ENCODE data around the gene PIM1.
A peak's percentile ranks its signal among the peaks of the same experiment; 100 is the strongest.
"Not testable (repeated sequence)": the region's sequence is repeated elsewhere in the genome, so short reads cannot be mapped to it uniquely, and the experiment has no call there.

The PIM1 gene

DNA sequence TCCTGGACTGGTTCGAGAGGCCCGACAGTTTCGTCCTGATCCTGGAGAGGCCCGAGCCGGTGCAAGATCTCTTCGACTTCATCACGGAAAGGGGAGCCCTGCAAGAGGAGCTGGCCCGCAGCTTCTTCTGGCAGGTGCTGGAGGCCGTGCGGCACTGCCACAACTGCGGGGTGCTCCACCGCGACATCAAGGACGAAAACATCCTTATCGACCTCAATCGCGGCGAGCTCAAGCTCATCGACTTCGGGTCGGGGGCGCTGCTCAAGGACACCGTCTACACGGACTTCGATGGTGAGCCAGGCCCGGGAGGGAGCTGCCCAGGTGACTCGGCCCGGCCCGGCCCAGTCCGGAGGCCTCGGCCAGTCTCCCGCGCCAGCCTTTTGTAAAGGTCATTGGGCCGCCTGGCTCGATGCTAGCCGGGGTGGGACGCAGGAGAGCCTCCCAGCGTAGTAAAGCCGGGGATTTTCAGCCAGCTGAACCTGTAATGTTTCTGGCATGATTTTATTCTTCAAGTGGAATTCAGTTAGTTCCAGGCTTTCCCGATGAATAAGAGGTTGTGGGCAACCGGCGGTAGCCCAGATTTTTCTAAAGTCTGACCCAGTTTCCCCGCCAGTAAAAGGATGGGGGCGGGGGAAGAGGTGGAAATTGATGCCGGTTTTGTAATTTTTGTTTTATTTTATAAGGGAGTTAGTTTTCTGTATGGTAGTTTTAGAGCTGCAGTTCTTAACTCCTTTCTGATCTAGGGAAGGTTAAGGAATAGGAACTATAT lies 1.4 kb downstream of the PIM1 start:
- peak; percentile 13 for DNase-seq (ENCODE audit: low spot score)

DNA sequence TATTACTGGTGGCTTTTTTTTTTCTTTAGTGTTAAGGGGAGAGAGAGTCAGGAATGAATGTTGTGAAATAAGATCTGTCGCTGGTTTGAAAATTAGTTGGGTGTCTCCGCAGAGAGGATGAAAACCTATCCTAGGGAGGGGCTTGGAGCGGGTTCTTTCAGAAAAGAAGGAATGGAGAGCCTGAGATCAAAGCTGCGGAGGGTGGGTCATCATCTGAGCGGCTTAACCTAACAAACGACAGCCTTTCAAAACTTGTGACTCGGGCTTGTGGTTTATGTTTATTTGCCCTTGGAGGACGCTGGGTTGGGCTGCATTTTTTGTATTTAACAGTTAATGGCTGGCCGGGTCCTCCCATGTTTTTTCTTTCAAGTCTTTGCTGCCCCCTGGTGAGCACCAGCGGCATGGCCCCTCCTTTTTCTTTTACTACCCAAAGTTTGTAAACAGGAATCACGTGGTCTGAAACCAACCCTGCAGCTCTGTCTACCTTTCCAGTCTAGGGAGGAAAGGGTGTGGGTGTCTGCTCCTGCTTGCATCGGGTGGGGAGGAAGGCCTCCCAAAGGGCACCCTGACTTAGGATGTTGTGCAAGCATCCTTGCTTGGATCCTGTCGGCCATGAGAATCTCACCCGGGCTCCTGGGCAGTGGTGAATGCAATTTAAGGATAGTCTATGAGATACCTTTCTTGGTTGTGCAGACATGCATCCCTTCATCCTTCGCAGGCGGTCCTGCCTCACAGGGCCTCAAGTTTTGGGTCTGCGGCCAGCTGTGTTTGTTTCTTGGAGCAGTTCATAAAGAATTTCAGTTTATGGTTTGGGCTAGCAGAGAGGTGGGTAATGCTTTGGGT lies 2.2 kb downstream of the PIM1 start:
- DNase-seq (ENCODE audit: low spot score), result peak; percentile 80

DNA sequence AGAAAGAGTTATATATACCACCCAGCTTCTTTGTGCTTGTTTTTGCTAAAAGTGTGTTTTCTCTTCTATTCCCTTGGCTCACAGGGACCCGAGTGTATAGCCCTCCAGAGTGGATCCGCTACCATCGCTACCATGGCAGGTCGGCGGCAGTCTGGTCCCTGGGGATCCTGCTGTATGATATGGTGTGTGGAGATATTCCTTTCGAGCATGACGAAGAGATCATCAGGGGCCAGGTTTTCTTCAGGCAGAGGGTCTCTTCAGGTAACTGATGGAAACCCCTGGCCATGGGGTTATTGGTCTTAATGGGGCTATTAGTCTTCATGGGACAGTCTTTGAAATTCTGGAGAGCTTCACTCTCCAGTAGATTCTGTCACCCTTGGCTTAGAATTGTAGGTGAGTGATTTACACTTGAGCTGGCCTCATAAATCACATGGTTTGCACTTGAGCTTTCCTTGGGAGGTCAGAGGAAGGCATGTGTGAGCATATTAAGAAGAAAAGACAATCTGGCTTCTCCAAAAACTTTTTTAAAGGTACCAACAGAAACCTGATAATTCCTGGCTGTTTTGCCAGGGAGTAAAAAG lies 3.0 kb downstream of the PIM1 start:
- no peak for DNase-seq (ENCODE audit: low spot score)

DNA sequence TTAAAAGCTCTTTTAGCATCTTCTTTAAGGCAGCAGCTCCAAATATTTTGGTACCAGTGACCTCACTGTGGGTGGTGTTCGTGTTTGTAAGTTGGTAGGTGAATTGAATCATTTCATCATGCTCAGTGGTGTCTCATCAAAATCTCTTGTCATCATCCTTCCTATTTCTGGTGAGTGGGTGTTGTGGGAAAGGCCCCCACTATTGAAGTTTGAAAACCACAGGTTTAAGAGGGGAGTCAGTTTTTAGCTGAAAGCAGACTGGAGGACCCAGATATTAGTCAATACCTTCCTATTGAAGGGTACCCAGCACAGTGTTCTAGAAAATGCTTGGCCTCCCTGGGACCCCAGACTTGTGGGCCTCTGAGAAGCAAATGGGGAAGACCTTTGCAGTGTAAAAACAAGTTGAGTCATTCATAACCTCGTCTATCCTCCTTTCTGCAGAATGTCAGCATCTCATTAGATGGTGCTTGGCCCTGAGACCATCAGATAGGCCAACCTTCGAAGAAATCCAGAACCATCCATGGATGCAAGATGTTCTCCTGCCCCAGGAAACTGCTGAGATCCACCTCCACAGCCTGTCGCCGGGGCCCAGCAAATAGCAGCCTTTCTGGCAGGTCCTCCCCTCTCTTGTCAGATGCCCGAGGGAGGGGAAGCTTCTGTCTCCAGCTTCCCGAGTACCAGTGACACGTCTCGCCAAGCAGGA lies 3.7 kb downstream of the PIM1 start:
- DNase-seq (ENCODE audit: low spot score), result no peak

DNA sequence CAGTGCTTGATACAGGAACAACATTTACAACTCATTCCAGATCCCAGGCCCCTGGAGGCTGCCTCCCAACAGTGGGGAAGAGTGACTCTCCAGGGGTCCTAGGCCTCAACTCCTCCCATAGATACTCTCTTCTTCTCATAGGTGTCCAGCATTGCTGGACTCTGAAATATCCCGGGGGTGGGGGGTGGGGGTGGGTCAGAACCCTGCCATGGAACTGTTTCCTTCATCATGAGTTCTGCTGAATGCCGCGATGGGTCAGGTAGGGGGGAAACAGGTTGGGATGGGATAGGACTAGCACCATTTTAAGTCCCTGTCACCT lies 4.2 kb downstream of the PIM1 start:
- DNase-seq (ENCODE audit: low spot score), result no peak

DNA sequence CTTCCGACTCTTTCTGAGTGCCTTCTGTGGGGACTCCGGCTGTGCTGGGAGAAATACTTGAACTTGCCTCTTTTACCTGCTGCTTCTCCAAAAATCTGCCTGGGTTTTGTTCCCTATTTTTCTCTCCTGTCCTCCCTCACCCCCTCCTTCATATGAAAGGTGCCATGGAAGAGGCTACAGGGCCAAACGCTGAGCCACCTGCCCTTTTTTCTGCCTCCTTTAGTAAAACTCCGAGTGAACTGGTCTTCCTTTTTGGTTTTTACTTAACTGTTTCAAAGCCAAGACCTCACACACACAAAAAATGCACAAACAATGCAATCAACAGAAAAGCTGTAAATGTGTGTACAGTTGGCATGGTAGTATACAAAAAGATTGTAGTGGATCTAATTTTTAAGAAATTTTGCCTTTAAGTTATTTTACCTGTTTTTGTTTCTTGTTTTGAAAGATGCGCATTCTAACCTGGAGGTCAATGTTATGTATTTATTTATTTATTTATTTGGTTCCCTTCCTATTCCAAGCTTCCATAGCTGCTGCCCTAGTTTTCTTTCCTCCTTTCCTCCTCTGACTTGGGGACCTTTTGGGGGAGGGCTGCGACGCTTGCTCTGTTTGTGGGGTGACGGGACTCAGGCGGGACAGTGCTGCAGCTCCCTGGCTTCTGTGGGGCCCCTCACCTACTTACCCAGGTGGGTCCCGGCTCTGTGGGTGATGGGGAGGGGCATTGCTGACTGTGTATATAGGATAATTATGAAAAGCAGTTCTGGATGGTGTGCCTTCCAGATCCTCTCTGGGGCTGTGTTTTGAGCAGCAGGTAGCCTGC lies 4.8 kb downstream of the PIM1 start:
- DNase-seq (ENCODE audit: low spot score), result no peak

DNA sequence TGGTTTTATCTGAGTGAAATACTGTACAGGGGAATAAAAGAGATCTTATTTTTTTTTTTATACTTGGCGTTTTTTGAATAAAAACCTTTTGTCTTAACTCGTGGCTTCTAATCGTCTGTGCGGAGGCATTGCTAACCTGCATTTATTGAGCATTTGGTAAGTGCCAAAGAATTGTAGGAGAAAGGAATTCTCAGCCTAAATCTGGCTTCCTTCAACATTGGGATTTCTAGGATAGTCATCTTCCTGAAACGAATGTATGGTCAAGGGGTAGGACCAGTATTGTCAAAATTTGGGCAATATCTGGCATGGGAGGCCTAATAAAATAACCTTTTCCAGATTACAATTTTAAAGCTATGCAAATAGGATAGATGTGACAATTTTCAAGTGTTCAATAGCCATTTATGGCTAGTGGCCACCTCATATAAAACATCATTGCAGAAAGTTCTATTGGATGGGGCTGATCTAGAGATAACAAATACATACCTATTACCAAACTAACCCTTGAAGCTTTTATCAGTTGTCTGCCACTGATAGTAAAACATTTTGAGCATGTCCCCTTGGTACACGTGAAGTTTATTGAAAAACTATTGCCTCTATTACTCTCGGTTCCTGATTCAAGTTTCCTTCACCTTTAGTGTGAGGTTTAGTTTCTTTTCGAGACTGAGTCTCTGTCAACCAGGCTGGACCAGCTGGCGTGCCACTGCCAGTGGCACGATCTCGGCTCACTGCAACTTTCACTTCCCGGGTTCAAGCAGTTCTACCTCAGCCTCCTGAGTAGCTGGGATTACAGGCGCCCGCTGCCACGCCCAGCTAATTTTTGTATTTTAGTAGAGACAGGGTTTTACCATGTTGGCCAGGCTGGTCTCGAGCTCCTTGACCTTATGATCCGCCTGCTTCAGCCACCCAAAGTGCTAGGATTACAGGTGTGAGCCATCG lies 5.6 kb downstream of the PIM1 start:
- no peak for DNase-seq (ENCODE audit: low spot score)

DNA sequence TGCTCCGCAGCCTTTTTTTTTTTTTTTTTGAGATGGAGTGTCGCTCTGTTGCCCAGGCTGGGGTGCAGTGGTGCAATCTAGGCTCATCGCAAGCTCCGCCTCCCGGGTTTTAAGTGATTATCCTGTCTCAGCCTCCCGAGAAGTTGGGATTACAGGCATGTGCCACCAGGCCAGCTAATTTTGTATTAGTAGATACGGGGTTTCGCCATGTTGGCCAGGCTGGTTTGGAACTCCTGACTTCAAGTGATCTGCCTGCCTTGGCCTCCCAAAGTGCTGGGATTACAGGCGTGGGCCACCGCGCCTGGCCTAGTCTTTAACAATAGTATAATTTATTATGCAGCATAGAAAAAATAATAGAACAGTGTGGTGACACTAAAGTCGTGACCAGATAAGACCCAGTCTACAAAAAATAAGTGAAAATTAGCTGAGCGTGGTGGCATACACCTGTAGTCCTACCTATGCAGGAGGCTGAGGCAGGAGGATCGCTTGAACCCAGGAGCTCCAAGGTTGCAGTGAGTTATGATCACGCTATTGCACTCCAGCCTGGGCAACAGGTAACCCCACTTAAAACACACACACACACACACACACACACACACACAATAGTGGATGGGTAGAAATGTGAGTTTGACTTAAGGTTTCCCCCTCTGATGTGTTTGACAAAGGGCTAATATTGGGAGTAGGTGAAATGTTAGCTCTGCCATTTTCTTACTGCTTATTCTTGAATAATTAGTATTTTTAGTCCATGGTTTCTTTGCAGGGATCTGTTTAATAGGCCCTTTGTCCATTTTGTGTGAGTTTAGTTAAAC lies 6.5 kb downstream of the PIM1 start:
- no peak for DNase-seq (ENCODE audit: low spot score)

DNA sequence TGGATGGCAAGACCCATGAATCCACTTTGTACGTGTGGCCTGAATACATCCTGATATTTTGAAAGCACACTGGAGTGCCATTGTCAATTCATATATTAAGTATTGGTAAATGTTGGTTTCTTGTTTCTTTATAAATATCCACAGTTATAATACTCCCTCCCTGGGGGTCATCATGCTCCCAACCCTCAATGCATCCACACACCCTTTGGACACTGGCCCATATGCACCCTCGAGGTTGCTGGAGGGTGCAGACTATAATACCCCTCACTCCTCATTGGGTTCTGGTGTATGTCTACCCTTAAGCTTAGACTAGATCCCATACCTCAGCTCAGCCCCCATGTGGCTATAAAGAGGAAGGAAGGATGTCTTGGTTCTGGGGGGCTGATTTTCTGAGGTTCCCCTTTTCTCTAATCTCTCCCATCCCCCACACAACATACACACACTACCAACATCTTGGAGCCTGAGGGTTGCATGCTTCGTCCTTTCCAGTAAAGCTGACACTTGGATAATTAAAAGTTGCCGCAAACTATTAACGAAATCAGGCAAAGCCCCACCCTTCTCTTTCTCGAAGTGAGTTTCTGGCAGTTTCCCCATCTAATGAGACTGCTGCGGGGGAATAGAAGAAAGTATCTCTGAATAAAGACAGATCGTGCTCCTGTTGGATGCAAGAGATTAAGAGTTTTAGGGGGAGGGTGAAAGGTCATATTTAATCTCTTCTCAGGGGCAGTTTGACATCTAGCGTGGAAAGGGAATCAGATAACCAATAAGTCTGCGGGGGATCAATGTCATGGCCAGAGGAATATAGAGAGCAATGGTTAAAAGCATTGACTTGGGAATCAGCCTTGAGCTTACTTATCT lies 7.4 kb downstream of the PIM1 start:
- DNase-seq (ENCODE audit: low spot score), result no peak

DNA sequence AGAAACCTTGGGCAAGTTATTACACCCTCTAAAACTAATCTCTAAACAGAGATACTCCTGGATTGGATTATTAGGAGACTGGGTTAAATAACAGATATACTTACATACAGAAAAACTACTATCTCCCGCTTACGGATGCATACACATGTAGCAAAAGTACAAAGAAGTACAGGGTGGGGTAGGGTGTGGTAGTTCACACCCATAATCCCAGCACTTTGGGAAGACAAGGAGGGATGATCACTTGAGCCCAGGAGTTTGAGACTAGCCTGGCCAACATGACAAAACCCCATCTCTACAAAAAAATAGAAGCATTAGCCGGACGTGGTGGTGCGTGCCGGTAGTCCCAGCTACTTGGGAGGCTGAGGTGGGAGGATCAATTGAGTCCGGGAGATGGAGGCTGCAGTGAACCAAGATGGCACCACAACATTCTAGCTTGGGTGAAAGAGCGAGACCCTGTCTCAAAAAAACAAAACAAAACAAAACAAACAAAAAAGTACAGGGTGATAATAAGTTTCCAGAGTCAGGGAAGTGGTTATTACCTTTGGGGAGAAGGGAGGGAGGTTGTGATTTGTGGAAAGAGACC lies 8.1 kb downstream of the PIM1 start:
- no peak for DNase-seq (ENCODE audit: low spot score)

DNA sequence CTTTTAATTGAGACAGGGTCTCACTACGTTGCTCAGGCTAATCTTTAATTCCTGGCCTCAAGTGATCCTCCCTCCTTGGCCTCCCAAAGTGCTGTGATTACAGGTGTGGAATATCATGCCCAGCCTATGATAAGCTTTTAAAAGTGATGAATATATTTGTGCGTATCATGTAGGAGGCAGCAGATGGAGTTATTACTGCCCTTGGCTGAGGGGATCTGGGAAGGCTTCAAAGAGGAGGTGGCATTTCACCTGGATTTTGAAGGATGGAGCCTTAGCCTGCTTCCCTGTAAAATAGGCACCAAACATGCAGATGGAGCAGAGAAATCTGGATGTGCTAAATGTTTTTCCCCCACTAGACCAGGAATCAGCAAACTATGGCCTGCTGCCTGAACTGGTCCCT lies 10.1 kb downstream of the PIM1 start:
- no peak for DNase-seq (ENCODE audit: low spot score)

DNA sequence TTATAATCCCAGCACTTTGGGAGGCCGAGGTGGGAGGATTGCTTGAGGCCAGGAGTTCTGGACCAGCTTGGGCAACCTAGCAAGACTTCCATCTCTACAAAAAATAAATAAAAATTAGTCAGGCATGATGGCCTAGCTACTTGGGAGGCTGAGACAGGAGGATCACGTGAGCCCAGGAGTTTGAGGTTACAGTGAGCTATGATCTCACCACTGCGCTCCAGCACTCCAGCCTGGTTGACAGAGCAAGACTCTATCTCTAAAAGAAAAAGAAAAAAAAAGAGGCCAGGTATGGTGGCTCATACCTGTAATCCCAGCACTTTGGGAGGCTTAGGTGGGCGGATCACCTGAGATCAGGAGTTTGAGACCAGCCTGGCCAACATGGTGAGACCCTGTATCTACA lies 10.7 kb downstream of the PIM1 start:
- not testable (repeated sequence) for DNase-seq (ENCODE audit: low spot score)

DNA sequence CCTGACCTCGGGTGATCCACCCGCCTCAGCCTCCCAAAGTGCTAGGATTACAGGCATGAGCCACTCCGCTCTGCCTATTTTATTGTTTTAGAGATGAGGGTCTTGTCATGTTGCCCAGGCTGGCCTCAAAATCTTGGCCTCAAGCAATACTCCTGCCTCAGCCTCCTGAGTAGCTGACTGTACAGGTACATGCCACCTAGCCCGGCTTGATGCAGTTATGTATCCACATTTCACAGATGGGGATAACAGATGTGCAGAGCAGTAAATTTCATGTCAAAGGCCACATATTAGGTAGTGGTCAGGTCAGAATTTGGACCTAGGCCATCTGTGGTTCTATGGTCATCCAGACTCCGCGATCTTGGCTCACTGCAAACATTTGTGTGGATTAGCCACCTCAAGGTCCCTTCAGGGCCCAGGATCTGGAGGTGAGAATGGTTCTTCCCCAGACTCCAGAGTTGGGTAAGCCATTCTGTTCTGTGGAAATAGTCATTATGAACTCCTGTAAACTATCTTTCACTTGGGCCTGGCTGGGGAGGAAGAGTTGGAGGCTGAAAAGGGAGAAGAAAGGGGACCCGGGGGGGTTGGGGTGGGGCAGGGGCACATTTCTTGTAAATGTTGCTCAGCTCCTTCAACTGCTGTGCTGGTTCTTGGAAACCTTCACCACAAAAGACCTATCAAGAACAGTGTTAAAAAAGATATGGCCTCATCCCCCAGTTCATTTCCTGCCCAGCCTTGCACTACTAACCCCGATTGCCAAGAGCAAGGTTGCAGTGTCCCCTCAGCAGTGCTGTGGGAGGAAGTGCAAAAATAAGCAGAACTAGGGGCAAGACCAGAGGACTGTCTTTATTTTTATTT lies 13.0 kb downstream of the PIM1 start:
- no peak for DNase-seq (ENCODE audit: low spot score)

DNA sequence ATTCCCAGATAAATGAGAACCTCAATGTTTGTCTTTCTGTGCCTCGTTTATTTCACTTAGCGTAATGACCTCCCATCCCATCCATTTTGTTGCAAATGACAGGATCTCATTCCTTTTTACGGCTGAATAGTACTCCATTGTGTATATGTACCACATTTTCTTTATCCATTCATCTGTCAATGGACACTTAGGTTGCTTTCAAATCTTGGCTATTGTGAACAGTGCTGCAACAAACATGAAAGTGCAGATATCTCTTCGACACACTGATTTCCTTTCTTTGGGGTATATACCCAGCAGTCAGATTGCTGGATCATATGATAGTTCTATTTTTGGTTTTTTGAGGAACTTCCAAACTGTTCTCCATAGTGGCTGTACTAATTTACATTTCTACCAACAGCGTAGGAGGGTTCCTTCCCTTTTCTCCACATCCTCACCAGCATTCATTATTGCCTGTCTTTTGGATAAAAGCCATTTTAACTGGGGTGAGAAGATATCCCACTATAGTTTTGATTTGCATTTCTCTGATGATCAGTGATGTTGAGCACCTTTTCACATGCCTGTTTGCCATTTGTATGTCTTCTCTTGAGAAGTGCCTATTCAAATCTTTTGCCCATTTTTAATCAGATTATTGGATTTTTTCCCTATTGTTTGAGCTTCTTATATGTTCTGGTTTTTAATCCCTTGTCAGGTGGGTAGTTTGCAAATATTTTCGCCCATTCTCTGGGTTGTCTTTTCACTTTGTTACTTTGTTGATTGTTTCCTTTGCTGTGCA lies 16.2 kb downstream of the PIM1 start:
- not testable (repeated sequence) for DNase-seq (ENCODE audit: low spot score)

DNA sequence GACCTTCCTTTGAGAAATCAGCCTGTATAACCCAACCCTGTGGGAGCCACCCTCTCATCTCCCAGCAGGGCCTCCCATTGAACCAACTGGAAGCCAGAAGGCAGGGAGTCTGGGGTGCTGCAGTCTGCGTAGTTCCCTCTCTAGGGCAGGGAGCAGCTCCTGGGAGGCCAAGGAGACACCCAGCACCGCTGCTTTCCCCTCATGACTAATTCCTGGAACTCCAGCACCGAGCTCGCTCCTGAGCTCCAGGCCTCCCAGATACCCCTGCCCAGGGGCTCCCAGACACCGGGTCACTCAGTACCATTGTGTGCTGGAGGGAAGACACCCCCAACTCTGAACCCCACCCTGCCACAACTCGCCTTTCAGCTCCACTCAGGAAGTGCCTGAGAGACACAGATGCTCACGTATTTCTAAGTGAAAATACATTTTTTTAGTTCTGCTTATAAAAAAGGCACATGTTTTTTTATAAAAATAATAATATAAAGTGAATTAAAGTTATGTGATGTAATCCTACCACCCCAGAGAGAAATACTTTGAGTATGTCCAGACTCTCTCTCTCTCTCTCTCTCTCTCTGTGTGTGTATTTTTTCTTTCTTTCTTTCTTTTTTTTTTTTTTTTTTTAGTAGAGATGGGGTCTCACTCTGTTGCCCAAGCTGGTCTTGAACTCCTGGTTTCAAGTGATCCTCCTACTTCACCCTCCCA lies 17.5 kb downstream of the PIM1 start:
- DNase-seq (ENCODE audit: low spot score), result no peak

DNA sequence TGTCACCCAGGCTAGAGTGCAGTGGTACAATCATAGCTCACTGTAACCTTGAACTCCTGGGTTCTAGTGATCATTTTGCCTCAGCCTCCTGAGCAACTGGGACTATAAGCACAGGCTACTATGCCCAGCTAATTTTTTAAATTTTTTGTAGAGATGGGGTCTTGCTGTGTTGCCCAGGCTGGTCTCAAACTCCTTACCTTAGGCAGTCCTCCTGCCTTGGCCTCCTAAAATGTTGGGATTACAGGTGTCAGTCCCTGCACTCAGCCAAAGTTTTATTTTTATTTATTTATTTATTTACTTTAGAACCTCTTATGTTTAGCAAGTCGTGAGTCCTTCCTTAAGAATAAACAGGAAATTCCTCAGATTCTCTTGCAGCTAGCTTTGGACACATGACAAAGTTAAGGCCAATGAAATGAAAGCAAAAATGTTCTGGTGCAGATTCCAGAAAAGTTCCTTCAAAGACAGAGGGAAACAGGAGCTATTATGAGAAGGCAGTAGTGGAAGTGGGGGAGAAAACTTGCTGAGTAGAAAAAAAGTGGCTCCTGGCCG lies 19.1 kb downstream of the PIM1 start:
- DNase-seq (ENCODE audit: low spot score), result no peak

Measured in kidney capillary endothelial cell (primary cell).